Activated CD8-positive, alpha-beta memory T cell treated with anti-CD3 and anti-CD28 coated beads for 4 hours (primary cell): Measurements from ENCODE around the gene C1orf53.
"Not testable (repeated sequence)": the region's sequence is repeated elsewhere in the genome, so short reads cannot be mapped to it uniquely, and the experiment has no call there.

Source experiments
- DNase-seq, 2 donors: peaks; one replicate each; pipeline ENCODE4 v3.0.0-alpha.2; 2020; ENCODE audit warnings: low read depth in 2 of 2

The C1orf53 gene

GRCh38 chr1:197920414-197921117 is 18.1 kb downstream of the C1orf53 start:
- DNase-seq = no peak

GRCh38 chr1:197921235-197922069 is 19.0 kb downstream of the C1orf53 start:
- DNase-seq = no peak

GRCh38 chr1:197922070-197922390 is 19.6 kb downstream of the C1orf53 start:
- DNase-seq = no peak

GRCh38 chr1:197923038-197923437 is 20.6 kb downstream of the C1orf53 start:
- DNase-seq = no peak

GRCh38 chr1:197924516-197925123 is 22.2 kb downstream of the C1orf53 start:
- no peak for DNase-seq

GRCh38 chr1:197927908-197928665 is 25.7 kb downstream of the C1orf53 start:
- no peak for DNase-seq

GRCh38 chr1:197928849-197929336 is 26.5 kb downstream of the C1orf53 start:
- DNase-seq = no peak

GRCh38 chr1:197933016-197933415 is 30.6 kb downstream of the C1orf53 start:
- DNase-seq = no peak

- DNase-seq = no peak
These were observed 31.2 kb downstream of the C1orf53 start for GRCh38 chr1:197933647-197934046.

GRCh38 chr1:197937381-197937780 is 35.0 kb downstream of the C1orf53 start:
- DNase-seq = no peak

- DNase-seq = no peak
These were observed 35.5 kb downstream of the C1orf53 start for GRCh38 chr1:197937892-197938291.

GRCh38 chr1:197939159-197939980 is 36.9 kb downstream of the C1orf53 start:
- not testable (repeated sequence) for DNase-seq

- DNase-seq = no peak
These were observed 39.6 kb downstream of the C1orf53 start for GRCh38 chr1:197942042-197942441.

- no peak for DNase-seq
These were observed 42.1 kb downstream of the C1orf53 start for GRCh38 chr1:197944485-197944884.

GRCh38 chr1:197948926-197949899 is 46.8 kb downstream of the C1orf53 start:
- DNase-seq = peak; percentile 2 to 15

- no peak for DNase-seq
These were observed 48.7 kb downstream of the C1orf53 start for GRCh38 chr1:197951089-197951488.

GRCh38 chr1:197951617-197952175 is 49.3 kb downstream of the C1orf53 start:
- no peak for DNase-seq

GRCh38 chr1:197953472-197953871 is 51.0 kb downstream of the C1orf53 start:
- not testable (repeated sequence) for DNase-seq

- no peak for DNase-seq
These were observed 52.4 kb downstream of the C1orf53 start for GRCh38 chr1:197954718-197955418.
